ENCODE measurements around the gene CADM4.
A peak's percentile ranks its signal among the peaks of the same experiment; 100 is the strongest.

Gene CADM4

GRCh38 chr19:43633520-43633919 lies 6.1 kb downstream of the CADM4 start:
- Mint-ChIP-seq H3K36me3 (ENCODE audit: low read depth) (no peaks in the 10 kb centered on the region), H3K27ac (no peak overlapping the region), H3K9me3 (no peaks in the 10 kb centered on the region), H3K27me3 (peaks cover 27% of the 10 kb centered on the region), H3K4me3 (no peak overlapping the region), H3K4me1 (ENCODE audit: low read depth) (peaks cover 3% of the 10 kb centered on the region)
- no peak for DNase-seq

- Mint-ChIP-seq H3K4me1 (ENCODE audit: low read depth) (peaks cover 3% of the 10 kb centered on the region), H3K27ac (no peak overlapping the region), H3K27me3 (peaks cover 22% of the 10 kb centered on the region), H3K36me3 (ENCODE audit: low read depth) (no peaks in the 10 kb centered on the region), H3K4me3 (no peak overlapping the region), H3K9me3 (no peaks in the 10 kb centered on the region)
- DNase-seq: no peak
These were observed 8.2 kb downstream of the CADM4 start for GRCh38 chr19:43631491-43631890.

GRCh38 chr19:43628646-43629326 lies 10.9 kb downstream of the CADM4 start:
- H3K4me1 Mint-ChIP-seq (ENCODE audit: low read depth): peaks cover 15% of the 10 kb centered on the region
- no peaks in the 10 kb centered on the region for H3K9me3 Mint-ChIP-seq
- no peak overlapping the region for H3K27ac Mint-ChIP-seq
- H3K27me3 Mint-ChIP-seq: peaks cover 15% of the 10 kb centered on the region
- no peak for DNase-seq
- no peaks in the 10 kb centered on the region for H3K36me3 Mint-ChIP-seq (ENCODE audit: low read depth)
- no peak overlapping the region for H3K4me3 Mint-ChIP-seq

DNA sequence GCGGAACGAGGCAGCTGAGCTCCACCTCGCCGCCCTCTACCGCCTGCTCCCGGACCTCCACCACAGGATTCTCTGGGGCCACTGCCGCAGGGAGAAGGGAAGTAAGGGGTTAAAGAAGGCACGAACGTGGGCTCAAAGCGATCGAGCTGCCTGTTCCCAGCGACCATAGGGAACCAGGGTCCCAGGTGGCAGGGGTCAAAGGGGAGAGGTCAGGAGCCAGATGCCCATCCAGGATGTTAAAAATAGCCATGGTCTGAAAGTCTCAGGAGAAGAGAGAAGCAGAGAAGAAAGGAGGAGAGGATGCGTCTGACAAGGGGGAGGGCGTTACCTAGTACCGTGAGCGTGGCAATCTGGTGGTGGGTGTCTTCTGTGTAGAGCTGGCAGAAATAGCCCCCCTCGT lies 12.8 kb downstream of the CADM4 start:
- no peaks in the 10 kb centered on the region for H3K9me3 Mint-ChIP-seq
- no peak overlapping the region for H3K27ac Mint-ChIP-seq
- no peaks in the 10 kb centered on the region for H3K36me3 Mint-ChIP-seq (ENCODE audit: low read depth)
- peaks cover 15% of the 10 kb centered on the region for H3K27me3 Mint-ChIP-seq
- peaks cover 15% of the 10 kb centered on the region for H3K4me1 Mint-ChIP-seq (ENCODE audit: low read depth)
- no peak overlapping the region for H3K4me3 Mint-ChIP-seq
- DNase-seq: no peak

GRCh38 chr19:43625918-43626579 lies 13.6 kb downstream of the CADM4 start:
- Mint-ChIP-seq H3K4me3 (no peak overlapping the region), H3K9me3 (no peaks in the 10 kb centered on the region), H3K27me3 (peaks cover 15% of the 10 kb centered on the region), H3K36me3 (ENCODE audit: low read depth) (no peaks in the 10 kb centered on the region), H3K4me1 (ENCODE audit: low read depth) (peaks cover 17% of the 10 kb centered on the region), H3K27ac (no peak overlapping the region)
- DNase-seq: no peak

DNA sequence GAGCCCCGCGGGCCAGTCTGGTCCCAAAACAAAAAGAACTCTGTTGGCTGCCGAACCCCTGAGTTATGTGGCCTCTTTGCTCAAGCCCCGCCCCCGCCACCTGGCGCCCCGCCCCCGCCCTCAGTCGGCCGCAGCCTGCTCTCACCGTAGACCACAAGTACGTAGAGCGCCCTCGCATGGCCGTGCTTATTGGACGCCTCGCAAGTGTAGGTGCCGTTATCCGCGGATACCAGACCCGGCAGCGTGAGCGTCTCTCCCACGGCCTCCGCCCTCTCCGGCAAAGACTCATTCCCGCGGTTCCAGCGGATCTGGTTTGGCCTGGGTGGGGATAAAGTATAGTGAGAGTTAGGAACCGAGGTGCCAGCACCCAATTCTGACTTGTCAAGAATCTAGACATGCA lies 14.7 kb downstream of the CADM4 start:
- H3K9me3 Mint-ChIP-seq: no peaks in the 10 kb centered on the region
- no peak overlapping the region for H3K27ac Mint-ChIP-seq
- H3K27me3 Mint-ChIP-seq: peaks cover 15% of the 10 kb centered on the region
- peaks cover 8% of the 10 kb centered on the region for H3K36me3 Mint-ChIP-seq (ENCODE audit: low read depth)
- DNase-seq: peak; percentile 87
- peaks cover 27% of the 10 kb centered on the region for H3K4me1 Mint-ChIP-seq (ENCODE audit: low read depth)
- H3K4me3 Mint-ChIP-seq: no peak overlapping the region

GRCh38 chr19:43623889-43624670 lies 15.6 kb downstream of the CADM4 start:
- Mint-ChIP-seq H3K27ac (no peak overlapping the region), H3K4me1 (ENCODE audit: low read depth) (peaks cover 30% of the 10 kb centered on the region)
- no peak for DNase-seq

DNA sequence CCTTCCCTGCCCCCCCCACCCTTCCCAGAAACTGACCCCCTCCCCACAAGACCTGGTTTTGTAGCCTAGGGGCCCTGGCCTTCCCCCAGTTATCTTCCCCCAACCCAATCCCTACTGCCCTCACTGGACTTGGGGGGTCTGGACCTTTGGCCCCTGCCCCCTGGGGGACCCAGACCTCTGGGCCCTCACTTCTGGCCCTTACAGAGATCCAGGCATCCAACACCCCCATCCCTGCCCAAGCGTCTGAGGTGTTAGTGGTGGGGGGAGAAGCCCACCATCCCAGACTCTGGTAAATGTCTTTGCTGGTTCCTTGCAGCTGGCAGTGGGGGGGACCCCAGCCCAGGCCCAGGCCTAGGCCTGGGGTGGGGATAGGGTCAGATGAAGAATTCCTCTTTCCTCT lies 16.7 kb downstream of the CADM4 start:
- Mint-ChIP-seq H3K36me3 (ENCODE audit: low read depth) (peaks cover 18% of the 10 kb centered on the region), H3K27me3 (peaks cover 15% of the 10 kb centered on the region), H3K27ac (no peak overlapping the region), H3K4me3 (no peak overlapping the region), H3K4me1 (ENCODE audit: low read depth) (peaks cover 37% of the 10 kb centered on the region), H3K9me3 (no peaks in the 10 kb centered on the region)
- no peak for DNase-seq

More at GRCh38 chr19:43623889-43624670, 15.6 kb downstream of the CADM4 start:
- Mint-ChIP-seq H3K9me3 (no peaks in the 10 kb centered on the region), H3K27me3 (peaks cover 15% of the 10 kb centered on the region), H3K36me3 (ENCODE audit: low read depth) (peaks cover 14% of the 10 kb centered on the region), H3K4me3 (no peak overlapping the region)

GRCh38 chr19:43622070-43622469 lies 17.6 kb downstream of the CADM4 start:
- H3K36me3 Mint-ChIP-seq (ENCODE audit: low read depth): peaks cover 18% of the 10 kb centered on the region
- no peak overlapping the region for H3K4me3 Mint-ChIP-seq
- H3K9me3 Mint-ChIP-seq: no peaks in the 10 kb centered on the region
- H3K4me1 Mint-ChIP-seq (ENCODE audit: low read depth): peaks cover 38% of the 10 kb centered on the region
- peaks cover 7% of the 10 kb centered on the region for H3K27me3 Mint-ChIP-seq
- no peak overlapping the region for H3K27ac Mint-ChIP-seq
- DNase-seq: no peak

DNA sequence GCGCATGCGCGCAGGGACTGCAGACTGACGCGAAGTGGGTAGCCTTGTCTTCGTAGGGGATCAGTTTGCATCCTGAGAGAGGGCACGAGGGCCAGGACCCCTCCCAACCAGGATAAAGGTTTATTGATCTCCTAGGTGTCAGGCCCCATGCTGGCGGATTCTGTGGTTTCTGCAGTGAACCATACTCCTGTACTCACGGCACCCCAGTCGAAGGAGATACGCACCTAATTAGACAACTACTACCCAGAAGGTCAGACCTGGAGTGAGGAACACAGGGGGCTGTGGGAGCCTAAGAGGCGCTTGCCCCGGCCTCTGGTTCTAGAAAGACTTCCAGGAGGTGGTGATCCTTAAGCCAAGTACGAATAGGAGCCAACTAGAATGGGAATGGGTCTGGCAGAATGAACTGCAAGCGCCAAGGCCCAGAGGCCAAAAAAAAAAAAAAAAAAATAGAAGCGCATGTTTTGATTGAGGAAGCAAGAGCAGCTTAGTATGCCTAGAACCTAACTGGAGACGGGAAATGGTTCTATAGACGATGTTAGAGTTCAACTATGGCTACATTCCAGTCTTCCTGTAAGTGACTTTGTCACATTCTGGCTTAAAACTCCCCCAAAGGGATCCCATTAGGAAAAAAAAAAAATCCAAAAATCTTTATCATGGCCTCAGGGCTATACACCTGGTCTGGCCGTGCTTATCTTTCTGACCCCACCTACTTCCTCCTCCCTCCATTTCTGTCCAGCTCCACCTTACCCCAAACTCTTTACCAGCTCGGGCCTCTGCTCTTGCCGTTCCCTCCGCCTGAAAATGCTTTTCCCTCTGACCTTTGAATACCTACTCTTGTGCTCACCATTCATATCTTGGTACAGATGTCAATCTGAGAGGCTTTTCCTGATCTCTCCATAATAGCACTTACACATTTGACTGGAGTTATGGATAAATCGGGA lies 19.3 kb downstream of the CADM4 start:
- Mint-ChIP-seq H3K4me3 (peak overlapping the region; percentile 93), H3K4me1 (ENCODE audit: low read depth) (peaks cover 36% of the 10 kb centered on the region), H3K36me3 (ENCODE audit: low read depth) (peaks cover 18% of the 10 kb centered on the region), H3K27me3 (no peaks in the 10 kb centered on the region), H3K9me3 (no peaks in the 10 kb centered on the region), H3K27ac (peak overlapping the region; percentile 100)
- DNase-seq: no peak

- Mint-ChIP-seq H3K9me3 (no peaks in the 10 kb centered on the region), H3K36me3 (ENCODE audit: low read depth) (peaks cover 18% of the 10 kb centered on the region), H3K27me3 (no peaks in the 10 kb centered on the region), H3K27ac (peak within 1 kb of the TSS; percentile 100), H3K4me1 (ENCODE audit: low read depth) (peaks cover 29% of the 10 kb centered on the region), H3K4me3 (peak within 1 kb of the TSS; percentile 93)
- DNase-seq: peak; percentile 92
These were observed 20.2 kb downstream of the CADM4 start, which contains the start of gene ZNF428 for GRCh38 chr19:43619262-43620060. ZNF428 (minus strand) TSS chr19:43619629; CDS start chr19:43614304, 5,325 bp downstream.

GRCh38 chr19:43618921-43619261 lies 20.8 kb downstream of the CADM4 start:
- H3K27ac Mint-ChIP-seq: peak overlapping the region; percentile 100
- no peaks in the 10 kb centered on the region for H3K9me3 Mint-ChIP-seq
- H3K36me3 Mint-ChIP-seq (ENCODE audit: low read depth): peaks cover 24% of the 10 kb centered on the region
- peak overlapping the region; percentile 93 for H3K4me3 Mint-ChIP-seq
- H3K4me1 Mint-ChIP-seq (ENCODE audit: low read depth): peaks cover 28% of the 10 kb centered on the region
- H3K27me3 Mint-ChIP-seq: no peaks in the 10 kb centered on the region
- no peak for DNase-seq

GRCh38 chr19:43616954-43617353 lies 22.7 kb downstream of the CADM4 start:
- no peak overlapping the region for H3K4me3 Mint-ChIP-seq
- H3K27me3 Mint-ChIP-seq: no peaks in the 10 kb centered on the region
- H3K9me3 Mint-ChIP-seq: no peaks in the 10 kb centered on the region
- DNase-seq: no peak
- peaks cover 30% of the 10 kb centered on the region for H3K4me1 Mint-ChIP-seq (ENCODE audit: low read depth)
- H3K27ac Mint-ChIP-seq: no peak overlapping the region
- peaks cover 38% of the 10 kb centered on the region for H3K36me3 Mint-ChIP-seq (ENCODE audit: low read depth)
